Measurements from ENCODE around the gene PGBD4.
"Not testable (repeated sequence)": the region's sequence is repeated elsewhere in the genome, so short reads cannot be mapped to it uniquely, and the experiment has no call there.

The PGBD4 gene

GRCh38 chr15:34114215-34114614 is 12.3 kb downstream of the PGBD4 start:
- DNase-seq (ENCODE audit: low spot score) = no peak

- no peak for DNase-seq (ENCODE audit: low spot score)
Measured at GRCh38 chr15:34114739-34115138, 12.9 kb downstream of the PGBD4 start.

- DNase-seq (ENCODE audit: low spot score) = no peak
Measured at GRCh38 chr15:34116620-34117019, 14.7 kb downstream of the PGBD4 start.

DNA sequence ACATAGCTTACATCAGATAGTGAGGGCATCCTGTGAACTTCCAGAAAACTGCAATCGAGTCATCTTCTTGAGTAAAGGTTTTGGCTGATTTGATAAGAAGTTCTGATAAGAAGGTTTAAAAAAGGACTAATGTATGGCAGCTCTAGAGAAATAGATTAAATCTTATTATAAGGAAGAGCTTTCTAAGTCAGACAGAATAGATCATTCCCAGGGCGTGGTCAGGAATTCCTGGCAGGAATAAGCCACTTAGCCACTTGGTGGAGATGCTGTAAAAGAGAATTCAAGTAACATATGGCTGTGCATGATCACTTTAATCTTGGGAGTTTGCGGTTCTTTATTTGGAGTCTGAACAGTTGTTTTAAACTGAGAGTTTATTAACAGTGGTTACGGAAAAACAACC is 17.4 kb downstream of the PGBD4 start:
- no peak for DNase-seq (ENCODE audit: low spot score)

- DNase-seq (ENCODE audit: low spot score) = not testable (repeated sequence)
Measured at GRCh38 chr15:34120420-34120819, 18.5 kb downstream of the PGBD4 start.

- not testable (repeated sequence) for DNase-seq (ENCODE audit: low spot score)
Measured at GRCh38 chr15:34121786-34122185, 19.9 kb downstream of the PGBD4 start.

DNA sequence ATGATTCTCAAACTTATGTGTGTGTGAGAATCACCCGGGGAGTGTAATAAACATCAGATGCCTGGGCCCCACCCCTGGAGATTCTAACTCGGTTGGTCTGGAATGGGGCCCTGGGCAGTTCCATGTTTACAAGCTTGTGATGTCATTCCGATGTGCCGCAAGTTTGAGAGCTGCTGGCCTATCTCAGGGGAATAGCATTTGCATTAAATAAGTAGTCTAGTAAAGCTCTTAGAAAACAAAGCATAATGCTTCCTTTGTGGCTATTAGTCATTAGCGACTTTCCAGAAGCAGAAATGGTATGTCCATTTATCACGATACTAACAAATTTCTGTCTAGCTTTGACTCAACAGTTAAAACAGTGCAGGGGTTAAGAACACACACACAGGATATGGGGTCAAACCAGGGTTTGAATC is 20.9 kb downstream of the PGBD4 start:
- DNase-seq (ENCODE audit: low spot score) = no peak

- DNase-seq (ENCODE audit: low spot score) = no peak
Measured at GRCh38 chr15:34124651-34125050, 22.8 kb downstream of the PGBD4 start.

- DNase-seq (ENCODE audit: low spot score) = no peak
Measured at GRCh38 chr15:34125945-34126344, 24.1 kb downstream of the PGBD4 start.

DNA sequence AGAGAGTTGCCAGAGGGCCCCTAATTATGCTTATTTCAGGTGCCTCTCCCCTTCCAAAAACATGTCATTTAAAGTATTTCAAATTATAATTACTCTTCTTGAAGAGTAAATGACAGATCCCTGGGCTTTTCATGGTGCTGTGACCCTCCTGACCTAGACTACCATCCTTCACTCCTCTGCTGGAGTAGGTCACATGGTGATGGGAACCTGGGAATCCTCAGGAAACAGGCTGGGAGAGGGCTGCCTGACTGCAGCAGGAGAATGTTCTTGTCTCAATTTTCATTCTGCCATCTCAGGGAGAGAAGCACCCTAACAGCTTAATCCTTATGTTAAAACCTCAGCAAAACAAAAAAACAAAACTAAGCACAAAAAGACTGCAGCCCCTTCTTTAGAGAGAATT is 24.6 kb downstream of the PGBD4 start:
- DNase-seq (ENCODE audit: low spot score) = peak; percentile 17

DNA sequence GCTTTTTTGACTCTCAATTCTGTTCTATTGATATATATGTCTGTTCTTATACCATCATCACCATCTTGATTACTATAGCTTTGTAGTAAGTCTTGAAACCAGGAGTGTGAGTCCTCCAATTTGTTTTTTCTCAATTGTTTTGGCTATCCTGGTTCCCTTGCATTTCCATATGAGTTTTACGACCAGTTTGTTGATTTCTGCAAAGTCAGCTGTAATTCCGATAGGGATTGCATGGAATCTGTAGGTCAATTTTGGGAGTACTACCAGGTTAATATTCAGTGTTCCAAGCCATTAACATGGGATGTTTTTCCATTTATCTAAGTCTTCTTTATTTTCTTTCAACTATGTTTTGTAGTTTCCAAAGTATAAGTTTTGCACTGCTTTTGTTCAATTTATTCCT is 27.0 kb downstream of the PGBD4 start:
- no peak for DNase-seq (ENCODE audit: low spot score)

DNA sequence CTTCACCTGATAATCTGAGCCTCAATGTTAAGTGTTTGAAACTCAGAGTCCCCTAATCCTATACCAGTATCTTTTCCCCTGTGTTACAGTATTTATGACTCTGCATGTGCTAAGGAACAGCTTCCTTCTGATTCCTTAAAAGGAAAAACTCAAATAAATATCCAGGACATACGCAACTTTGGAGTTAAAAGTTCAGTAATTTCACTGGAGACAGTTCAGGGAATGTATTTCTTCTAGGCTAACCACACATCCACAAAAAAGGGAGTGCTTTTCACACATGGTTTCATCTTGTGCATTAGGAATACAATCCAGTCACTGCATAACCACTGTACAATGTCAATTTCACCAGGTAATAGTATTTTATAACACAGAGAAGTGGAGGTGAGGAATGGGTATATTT is 31.0 kb downstream of the PGBD4 start:
- DNase-seq (ENCODE audit: low spot score) = no peak

- no peak for DNase-seq (ENCODE audit: low spot score)
Measured at GRCh38 chr15:34133511-34133910, 31.6 kb downstream of the PGBD4 start.

DNA sequence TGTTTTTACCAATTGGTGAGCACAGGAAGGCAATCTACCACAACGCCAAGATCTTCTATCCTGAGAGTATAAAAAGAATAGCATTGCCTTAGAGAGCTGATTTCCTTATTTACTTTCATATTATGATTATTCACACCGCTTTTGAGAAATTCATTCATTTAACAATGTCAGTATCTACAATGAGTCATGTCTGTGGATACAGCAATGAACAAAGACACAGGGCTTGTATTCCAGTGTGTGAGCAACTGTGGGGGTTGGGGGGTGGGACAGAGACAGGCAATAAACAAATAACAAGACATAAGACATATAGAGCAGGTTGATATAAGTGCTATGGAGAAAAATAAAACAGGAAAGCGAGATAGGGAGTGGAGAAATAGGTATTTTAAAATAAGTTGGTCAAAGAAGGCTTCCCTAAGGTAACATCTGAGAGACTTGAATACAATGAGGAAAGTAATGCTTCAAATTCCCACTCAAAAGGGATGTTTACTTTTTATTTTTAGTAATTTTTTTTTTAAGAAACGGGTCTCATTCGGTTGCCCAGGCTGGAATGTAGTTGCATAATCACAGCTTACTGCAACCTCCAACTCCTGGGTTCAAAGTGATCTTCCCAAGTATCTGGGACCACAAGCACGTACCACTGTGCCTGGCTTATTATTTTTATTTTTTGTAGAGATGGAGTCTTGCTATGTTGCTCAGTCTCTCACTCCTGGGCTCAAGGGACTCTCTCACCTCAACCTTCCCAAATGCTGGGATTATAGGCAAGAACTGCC is 45.7 kb downstream of the PGBD4 start:
- DNase-seq (ENCODE audit: low spot score) = no peak

GRCh38 chr15:34154725-34155204 is 52.9 kb downstream of the PGBD4 start:
- no peak for DNase-seq (ENCODE audit: low spot score)

GRCh38 chr15:34155859-34156258 is 54.0 kb downstream of the PGBD4 start:
- DNase-seq (ENCODE audit: low spot score) = no peak
